HAP-1 (cell line): ENCODE data around the gene SPRING1.

Source experiments
- DNase-seq, 2 experiments: peaks; one replicate each; pipeline ENCODE4 v3.0.0-alpha.2; 2016 to 2020; ENCODE audit warnings: low spot score in 2 of 2
- H3K27me3 ChIP-seq: fragments of 250-450 bp; sonication (Bioruptor Pico); 2 replicates; pipeline ENCODE4 v1.5.1; 2020; ENCODE audit warnings: low read depth, mild to moderate bottlenecking, moderate library complexity
- H3K36me3 ChIP-seq: fragments of 250-450 bp; sonication (Bioruptor Pico); replicated peaks from 2 replicates; pipeline ENCODE4 v1.5.1; 2020; ENCODE audit warnings: mild to moderate bottlenecking
- H3K4me1 ChIP-seq: fragments of 250-450 bp; sonication (Bioruptor Pico); 2 replicates; pipeline ENCODE4 v1.5.1; 2020; ENCODE audit warnings: mild to moderate bottlenecking
- H3K4me3 ChIP-seq: fragments of 250-450 bp; sonication (Bioruptor Pico); 2 replicates; pipeline ENCODE4 v1.5.1; 2020; ENCODE audit warnings: mild to moderate bottlenecking, moderate library complexity
- H3K9me3 ChIP-seq: fragments of 250-450 bp; sonication (Bioruptor Pico); 2 replicates; pipeline ENCODE4 v1.5.1; 2020; ENCODE audit warnings: mild to moderate bottlenecking, moderate library complexity
- in situ Hi-C: fragments of 300-500 bp; cut with MboI; formaldehyde crosslinking; loops from 3 replicates; pipeline ENCODE4 v1.14.3; 2020; ENCODE audit warnings: low sequenced_read_pairs, inconsistent platforms, mixed read lengths

Gene SPRING1, protein sequence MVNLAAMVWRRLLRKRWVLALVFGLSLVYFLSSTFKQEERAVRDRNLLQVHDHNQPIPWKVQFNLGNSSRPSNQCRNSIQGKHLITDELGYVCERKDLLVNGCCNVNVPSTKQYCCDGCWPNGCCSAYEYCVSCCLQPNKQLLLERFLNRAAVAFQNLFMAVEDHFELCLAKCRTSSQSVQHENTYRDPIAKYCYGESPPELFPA

DNA sequence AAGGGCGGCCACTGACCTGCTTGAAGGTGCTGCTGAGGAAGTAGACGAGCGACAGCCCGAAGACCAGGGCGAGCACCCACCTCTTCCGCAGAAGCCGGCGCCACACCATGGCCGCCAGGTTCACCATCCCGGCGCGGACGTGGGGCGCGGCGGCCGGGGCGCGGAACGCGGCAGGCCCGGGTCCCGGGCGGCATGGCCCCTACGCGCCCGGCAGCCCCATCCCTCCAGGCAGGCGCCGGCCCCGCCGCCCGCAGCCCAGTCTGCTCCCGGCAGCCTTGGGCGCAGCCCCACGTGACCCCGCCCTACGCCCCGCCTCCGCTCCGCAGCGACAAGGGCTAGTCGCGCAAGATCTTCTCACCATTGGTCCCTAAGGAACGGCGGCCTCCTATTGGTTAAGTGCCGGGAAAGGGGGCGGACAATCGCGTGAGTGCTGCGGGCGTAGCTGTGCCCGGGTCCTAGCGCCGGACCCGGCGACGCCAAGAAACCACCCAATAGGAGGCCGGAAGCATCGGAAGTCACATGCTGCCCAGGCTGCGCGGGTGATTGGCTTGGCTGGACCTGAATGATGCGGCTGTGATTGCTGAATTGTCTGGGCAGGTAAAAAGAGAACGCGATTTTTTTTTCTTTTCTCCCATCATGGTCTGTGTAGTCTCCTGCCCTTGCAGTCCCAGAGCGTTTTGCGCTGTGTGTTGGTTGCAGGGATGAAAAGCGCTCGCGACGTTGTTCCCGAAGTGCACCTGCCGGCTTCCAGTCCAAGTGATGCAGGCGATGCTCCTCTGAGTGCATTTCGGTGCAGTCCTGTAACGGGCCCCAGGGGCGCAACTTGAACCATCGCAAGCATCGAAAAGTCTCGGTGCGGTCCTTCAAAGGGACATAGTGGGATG, at the start of gene SPRING1, which contains the start of gene RNFT2:
Gene SPRING1 (minus strand): TSS at position 296 of the 884 bp plus-strand sequence. CDS start 169 bp downstream, at position 127.
Gene RNFT2 (plus strand): TSS at position 542 of the 884 bp plus-strand sequence. CDS start 2,183 bp downstream, outside the sequence.
- Histone ChIP-seq H3K4me3 (peak within 1 kb of the TSS; percentile 78), H3K36me3 (peaks cover 20% of the 10 kb centered on the region), H3K4me1 (peaks cover 5% of the 10 kb centered on the region), H3K27me3 (no peaks in the 10 kb centered on the region), H3K9me3 (no peaks in the 10 kb centered on the region)
- DNase-seq: peak; percentile 98 to 100
- in situ Hi-C loops: no loop called here

DNA sequence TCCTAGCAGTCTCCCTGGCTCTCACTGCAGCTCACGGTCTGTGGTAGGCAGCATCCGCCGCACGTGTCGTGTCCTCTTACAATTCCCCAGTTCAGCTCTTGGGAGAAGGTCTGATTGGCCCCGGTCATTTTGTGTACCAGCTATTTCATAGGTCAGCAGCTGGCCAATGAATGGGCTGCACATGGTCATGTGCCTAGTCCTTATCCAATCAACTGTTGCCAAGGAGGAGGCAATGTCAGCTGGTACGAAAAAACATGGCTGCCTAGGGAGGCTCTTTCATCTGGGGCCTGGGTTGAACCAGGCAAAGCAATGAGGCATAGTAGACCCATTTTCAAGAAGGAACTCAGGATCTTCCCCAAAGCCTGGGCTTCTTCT, 46.4 kb upstream of the SPRING1 start:
- Histone ChIP-seq H3K9me3 (no peaks in the 10 kb centered on the region), H3K4me1 (no peaks in the 10 kb centered on the region), H3K4me3 (no peak overlapping the region), H3K36me3 (peaks cover 66% of the 10 kb centered on the region), H3K27me3 (no peaks in the 10 kb centered on the region)
- DNase-seq: peak in 1 of 2 experiments; percentile 40
- in situ Hi-C loops: no loop called here

DNA sequence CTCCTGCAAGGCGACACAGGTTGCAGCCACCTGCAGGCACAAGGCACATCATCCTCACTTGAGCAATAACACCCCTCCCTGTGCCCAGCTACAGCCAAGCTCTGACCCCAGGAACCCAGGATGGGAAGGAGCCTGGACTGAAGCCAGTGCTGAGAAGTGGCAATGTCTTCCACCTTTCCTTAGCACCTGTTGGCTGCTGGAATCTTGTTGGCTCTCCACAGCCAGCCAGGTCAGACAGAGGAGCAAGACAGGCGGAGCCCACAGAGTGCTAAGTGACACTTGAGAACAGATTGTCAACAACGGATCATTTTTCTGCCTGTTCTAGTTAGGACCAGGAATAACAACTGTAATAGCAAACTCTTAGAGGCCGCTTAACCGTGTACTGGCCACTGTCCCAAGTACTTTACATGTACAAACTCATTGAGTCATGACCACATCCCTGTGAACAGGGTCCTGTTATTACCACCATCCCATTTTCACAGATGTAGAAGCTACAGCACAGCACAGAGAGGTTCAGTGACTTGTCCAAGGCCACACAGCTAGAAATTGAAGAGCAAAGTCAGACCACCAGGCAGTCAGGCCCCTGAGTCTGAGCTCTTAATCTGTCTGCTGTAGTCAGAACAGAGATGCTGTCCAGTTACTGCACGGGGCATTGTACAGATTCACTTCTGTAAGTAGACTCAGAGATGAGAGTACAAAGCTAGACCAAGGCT, 45.8 kb upstream of the SPRING1 start:
- no peaks in the 10 kb centered on the region for H3K27me3 ChIP-seq
- in situ Hi-C loops: no loop called here

DNA sequence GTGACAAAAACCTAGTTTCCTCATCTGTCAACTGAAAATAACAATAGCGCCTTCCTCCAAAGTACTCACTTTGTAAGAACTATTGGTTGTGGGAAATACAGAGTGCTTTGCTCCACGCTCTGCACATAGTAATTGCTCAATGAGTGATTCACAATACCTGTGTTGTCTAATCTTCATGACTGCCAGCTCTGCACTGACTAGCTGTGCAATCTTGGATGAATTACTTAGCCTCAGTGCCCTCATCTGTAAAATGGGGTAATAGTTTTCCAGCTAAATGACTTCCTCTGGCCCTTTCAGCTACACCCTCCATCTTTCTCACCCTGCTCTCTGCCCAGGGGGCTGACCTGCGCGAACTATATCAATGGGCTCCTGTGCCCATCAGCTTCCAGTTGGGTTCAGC, 43.1 kb upstream of the SPRING1 start:
- H3K4me3 ChIP-seq: no peak overlapping the region
- DNase-seq: no peak
- in situ Hi-C loops: no loop called here
- H3K36me3 ChIP-seq: peaks cover 60% of the 10 kb centered on the region
- no peaks in the 10 kb centered on the region for H3K27me3 ChIP-seq
- H3K4me1 ChIP-seq: no peaks in the 10 kb centered on the region
- no peaks in the 10 kb centered on the region for H3K9me3 ChIP-seq

More for the DNA sequence above, 45.8 kb upstream of the SPRING1 start:
- Histone ChIP-seq H3K36me3 (peaks cover 70% of the 10 kb centered on the region), H3K4me1 (no peaks in the 10 kb centered on the region), H3K9me3 (no peaks in the 10 kb centered on the region), H3K4me3 (no peak overlapping the region)
- no peak for DNase-seq

DNA sequence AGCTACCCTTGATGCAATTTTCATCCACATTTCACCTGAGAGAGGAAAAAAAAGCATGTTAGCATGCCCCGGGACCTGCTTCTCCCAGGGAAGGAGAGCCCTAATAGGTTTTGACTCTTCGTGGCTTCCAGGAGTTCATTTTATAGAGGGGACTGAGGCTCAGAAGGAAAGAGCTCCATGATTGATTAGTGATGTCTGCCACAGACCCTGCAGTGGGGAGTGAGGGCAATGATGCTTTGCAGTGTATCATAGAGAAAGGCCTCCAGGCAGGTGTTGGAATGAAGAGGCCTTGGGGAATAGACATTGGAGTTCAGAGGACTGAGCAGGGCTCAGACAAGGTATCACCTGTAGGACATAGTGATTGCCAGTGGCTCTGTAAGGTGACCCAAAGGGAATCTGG, 41.7 kb upstream of the SPRING1 start:
- no peak for DNase-seq
- in situ Hi-C loops: no loop called here
- peaks cover 50% of the 10 kb centered on the region for H3K36me3 ChIP-seq
- H3K27me3 ChIP-seq: no peaks in the 10 kb centered on the region
- H3K9me3 ChIP-seq: no peaks in the 10 kb centered on the region
- no peak overlapping the region for H3K4me3 ChIP-seq
- H3K4me1 ChIP-seq: no peaks in the 10 kb centered on the region

DNA sequence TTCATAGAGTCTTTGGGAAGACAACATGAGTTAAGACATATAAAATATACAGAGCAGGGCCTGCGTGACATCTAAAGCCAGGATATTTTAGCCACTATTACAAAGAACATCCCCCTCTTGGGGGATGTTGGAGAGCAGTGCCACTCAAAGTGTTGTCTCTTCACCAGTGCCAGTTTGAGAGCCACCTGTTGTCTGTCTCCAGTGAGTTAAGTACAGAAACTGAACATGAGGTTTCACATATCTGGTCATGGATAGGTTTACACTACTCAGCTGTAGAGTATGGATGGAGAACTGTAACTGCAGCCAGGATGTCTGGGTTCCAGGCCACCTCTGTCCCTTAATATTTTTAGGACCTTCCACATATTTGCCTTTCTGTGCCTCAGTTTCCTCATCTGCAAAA, 39.4 kb upstream of the SPRING1 start:
- peaks cover 44% of the 10 kb centered on the region for H3K36me3 ChIP-seq
- H3K27me3 ChIP-seq: no peaks in the 10 kb centered on the region
- in situ Hi-C loops: no loop called here
- no peaks in the 10 kb centered on the region for H3K9me3 ChIP-seq
- no peaks in the 10 kb centered on the region for H3K4me1 ChIP-seq
- no peak overlapping the region for H3K4me3 ChIP-seq
- DNase-seq: no peak

DNA sequence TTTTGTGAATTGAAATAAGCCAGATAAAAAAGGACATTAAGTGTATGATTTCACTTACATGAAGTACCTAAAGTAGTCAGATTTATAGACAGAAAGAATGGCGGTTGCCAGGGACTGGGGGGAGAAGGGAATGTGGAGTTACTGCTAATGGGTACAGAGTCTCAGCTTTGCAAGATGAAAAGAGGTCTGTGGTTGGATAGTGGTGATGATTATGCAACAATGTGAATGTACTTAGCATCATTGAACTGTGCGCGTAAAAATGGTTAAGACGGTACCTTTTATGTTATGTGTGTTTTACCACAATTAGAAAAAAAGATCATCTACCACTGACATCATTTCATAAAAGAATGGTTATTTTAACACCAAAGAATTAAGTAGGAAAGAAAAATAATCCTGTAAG, 36.2 kb upstream of the SPRING1 start:
- in situ Hi-C loops: no loop called here
- Histone ChIP-seq H3K4me3 (no peak overlapping the region), H3K36me3 (peaks cover 29% of the 10 kb centered on the region), H3K9me3 (no peaks in the 10 kb centered on the region), H3K27me3 (no peaks in the 10 kb centered on the region), H3K4me1 (no peaks in the 10 kb centered on the region)
- DNase-seq: no peak

DNA sequence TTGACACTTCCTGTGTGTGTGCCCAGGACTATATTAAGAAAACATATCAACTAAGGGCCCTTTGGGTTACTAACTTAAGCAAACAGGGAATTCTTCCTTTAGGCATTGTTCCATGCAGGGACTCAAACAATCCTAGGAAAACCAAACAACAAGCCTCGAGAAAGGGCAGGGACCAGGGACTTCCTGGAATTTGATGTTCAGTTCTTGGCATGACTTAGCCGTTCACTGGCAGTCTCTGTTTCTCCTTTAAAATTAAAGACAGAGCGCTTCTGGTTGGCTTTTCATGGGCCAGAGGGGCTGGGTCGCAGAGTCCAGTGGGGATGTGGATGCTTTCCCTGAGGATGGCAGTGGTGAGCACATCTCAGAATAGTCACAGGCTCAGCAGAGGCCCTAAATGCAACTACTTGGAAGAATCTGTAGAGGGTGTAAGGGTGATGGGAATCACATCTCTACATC, 35.4 kb upstream of the SPRING1 start:
- H3K36me3 ChIP-seq: peaks cover 29% of the 10 kb centered on the region
- H3K27me3 ChIP-seq: no peaks in the 10 kb centered on the region
- in situ Hi-C loops: no loop called here
- no peaks in the 10 kb centered on the region for H3K4me1 ChIP-seq
- no peak for DNase-seq
- no peak overlapping the region for H3K4me3 ChIP-seq
- H3K9me3 ChIP-seq: no peaks in the 10 kb centered on the region

DNA sequence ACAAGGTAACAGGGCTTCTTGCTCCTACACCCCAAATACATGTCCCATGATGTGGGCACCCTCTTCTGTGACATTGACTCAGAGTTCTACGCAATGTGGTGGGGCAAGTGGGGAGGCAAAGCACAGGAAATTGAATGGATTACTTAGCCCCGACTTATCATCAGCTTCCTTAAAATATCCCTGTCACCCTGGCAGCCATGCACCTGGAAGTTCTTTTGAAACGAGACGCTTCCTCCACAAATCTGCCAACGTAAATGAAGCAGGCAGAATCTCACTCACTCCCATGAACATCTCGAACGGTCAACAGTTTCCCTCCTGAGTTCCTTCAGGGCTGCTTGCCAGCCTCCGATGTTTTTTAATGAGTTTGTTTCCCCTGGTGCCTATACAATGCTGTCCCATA, 33.8 kb upstream of the SPRING1 start:
- no peaks in the 10 kb centered on the region for H3K9me3 ChIP-seq
- in situ Hi-C loops: no loop called here
- H3K36me3 ChIP-seq: peaks cover 43% of the 10 kb centered on the region
- no peak for DNase-seq
- H3K4me1 ChIP-seq: no peaks in the 10 kb centered on the region
- H3K4me3 ChIP-seq: no peak overlapping the region
- no peaks in the 10 kb centered on the region for H3K27me3 ChIP-seq

DNA sequence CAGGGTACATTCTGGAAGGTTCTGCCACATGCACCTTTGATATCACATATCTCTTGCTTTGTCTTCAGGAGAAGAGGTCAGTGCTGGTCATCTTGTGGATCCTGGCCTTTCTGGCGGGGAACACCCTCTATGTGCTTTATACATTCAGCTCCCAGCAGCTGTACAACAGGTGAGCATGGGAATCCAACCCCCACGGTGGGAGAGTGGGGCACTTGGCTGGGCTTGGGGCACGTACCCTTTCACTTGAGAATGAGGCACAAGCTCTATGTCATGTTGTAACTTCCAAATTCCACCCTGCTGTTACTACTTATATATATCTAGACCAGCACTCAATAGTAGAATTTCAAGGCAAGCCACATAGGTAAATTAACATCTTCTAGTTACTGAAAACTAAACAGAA, 28.9 kb upstream of the SPRING1 start:
- Histone ChIP-seq H3K36me3 (peaks cover 47% of the 10 kb centered on the region), H3K4me1 (no peaks in the 10 kb centered on the region), H3K9me3 (no peaks in the 10 kb centered on the region), H3K4me3 (no peak overlapping the region), H3K27me3 (no peaks in the 10 kb centered on the region)
- no peak for DNase-seq
- in situ Hi-C loops: no loop called here

DNA sequence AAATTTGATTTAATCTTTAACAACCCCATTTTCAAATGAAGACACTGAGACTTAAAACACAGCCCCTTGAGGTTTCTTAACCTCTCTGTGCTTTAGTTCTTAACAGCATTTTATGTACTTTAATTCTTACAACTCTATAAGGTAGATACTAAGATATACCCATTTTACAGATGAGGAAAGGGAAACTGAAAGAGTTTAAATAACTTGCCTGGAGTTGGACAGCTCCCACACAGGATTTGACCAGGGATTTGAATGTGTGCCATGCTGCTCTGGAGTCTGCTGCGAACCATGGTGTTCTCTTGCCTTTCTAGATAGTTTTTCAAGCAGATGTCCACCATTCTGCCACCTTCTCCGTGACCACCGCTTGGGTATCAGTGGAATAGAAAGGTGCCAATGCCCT, 28.4 kb upstream of the SPRING1 start:
- no peak for DNase-seq
- peaks cover 51% of the 10 kb centered on the region for H3K36me3 ChIP-seq
- in situ Hi-C loops: no loop called here

DNA sequence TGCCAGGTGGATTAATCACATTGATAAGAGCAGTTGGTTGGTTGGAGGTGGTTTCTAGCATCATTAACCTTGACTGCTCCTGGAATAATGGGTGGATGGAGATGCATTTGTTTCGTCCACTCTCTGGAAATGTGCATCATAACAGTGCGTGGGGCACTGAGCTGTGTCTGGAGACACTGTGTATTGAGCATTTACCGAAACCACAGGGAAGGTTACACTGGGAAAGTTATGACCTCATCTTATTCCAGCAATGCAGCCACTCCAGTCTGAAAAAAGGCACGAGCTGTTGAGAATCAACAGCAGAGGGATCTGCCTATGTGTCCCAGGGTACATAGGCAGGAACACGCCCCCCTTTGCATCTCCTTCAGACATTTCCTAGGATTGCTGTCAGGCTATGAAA, 27.4 kb upstream of the SPRING1 start:
- no peak for DNase-seq
- no peaks in the 10 kb centered on the region for H3K9me3 ChIP-seq
- H3K4me3 ChIP-seq: no peak overlapping the region
- in situ Hi-C loops: no loop called here
- H3K27me3 ChIP-seq: no peaks in the 10 kb centered on the region
- H3K36me3 ChIP-seq: peaks cover 53% of the 10 kb centered on the region
- peaks cover 7% of the 10 kb centered on the region for H3K4me1 ChIP-seq

More for the DNA sequence above, 28.4 kb upstream of the SPRING1 start:
- no peaks in the 10 kb centered on the region for H3K9me3 ChIP-seq
- H3K4me1 ChIP-seq: peaks cover 3% of the 10 kb centered on the region
- no peaks in the 10 kb centered on the region for H3K27me3 ChIP-seq
- H3K4me3 ChIP-seq: no peak overlapping the region

DNA sequence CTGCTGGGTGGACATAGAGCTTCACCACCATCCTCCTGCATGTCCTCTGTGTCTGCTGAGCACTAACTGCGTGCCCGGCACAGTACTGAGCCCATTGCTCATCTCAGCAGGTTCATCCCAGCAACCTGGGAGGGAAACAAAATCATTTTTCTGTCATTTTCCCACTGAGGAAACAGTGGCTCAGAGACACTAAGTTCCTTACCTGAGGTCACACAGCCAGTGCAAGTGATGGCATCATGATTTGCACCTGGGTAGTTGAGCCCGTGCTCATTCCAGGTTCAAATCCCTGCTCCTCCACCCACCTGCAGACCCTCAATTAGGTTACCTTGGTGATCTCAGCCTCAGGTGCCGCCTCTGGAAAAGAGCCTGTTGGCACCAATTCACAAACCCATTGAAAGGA, 23.6 kb upstream of the SPRING1 start:
- DNase-seq: no peak
- in situ Hi-C loops: no loop called here
- H3K4me1 ChIP-seq: peaks cover 7% of the 10 kb centered on the region
- H3K4me3 ChIP-seq: peak overlapping the region; percentile 51
- no peaks in the 10 kb centered on the region for H3K27me3 ChIP-seq
- H3K9me3 ChIP-seq: no peaks in the 10 kb centered on the region
- H3K36me3 ChIP-seq: peaks cover 27% of the 10 kb centered on the region

DNA sequence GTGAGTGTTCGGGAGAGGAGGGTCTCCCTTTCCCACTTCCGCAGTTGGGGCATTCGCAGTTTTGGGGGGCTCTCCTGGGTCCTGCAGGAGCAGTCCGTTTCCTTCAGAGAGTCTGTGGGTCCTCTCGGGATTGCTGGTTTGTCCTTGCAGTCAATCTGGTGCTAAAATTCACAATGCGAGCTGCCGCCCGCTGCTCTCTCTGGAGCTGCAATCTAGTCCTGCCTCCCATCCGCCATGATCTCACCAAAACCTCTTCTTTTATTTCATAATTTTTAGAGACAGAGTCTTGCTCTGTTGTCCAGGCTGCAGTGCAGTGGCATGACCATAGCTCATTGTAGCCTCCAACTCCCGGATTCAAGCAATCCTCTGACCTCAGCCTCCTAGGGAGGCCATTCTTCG, 22.8 kb upstream of the SPRING1 start:
- Histone ChIP-seq H3K9me3 (no peaks in the 10 kb centered on the region), H3K36me3 (peaks cover 22% of the 10 kb centered on the region), H3K4me1 (peaks cover 7% of the 10 kb centered on the region), H3K27me3 (no peaks in the 10 kb centered on the region), H3K4me3 (peak overlapping the region; percentile 51)
- in situ Hi-C loops: no loop called here
- DNase-seq: no peak
